ENCODE data around the gene NRGN.

DNA sequence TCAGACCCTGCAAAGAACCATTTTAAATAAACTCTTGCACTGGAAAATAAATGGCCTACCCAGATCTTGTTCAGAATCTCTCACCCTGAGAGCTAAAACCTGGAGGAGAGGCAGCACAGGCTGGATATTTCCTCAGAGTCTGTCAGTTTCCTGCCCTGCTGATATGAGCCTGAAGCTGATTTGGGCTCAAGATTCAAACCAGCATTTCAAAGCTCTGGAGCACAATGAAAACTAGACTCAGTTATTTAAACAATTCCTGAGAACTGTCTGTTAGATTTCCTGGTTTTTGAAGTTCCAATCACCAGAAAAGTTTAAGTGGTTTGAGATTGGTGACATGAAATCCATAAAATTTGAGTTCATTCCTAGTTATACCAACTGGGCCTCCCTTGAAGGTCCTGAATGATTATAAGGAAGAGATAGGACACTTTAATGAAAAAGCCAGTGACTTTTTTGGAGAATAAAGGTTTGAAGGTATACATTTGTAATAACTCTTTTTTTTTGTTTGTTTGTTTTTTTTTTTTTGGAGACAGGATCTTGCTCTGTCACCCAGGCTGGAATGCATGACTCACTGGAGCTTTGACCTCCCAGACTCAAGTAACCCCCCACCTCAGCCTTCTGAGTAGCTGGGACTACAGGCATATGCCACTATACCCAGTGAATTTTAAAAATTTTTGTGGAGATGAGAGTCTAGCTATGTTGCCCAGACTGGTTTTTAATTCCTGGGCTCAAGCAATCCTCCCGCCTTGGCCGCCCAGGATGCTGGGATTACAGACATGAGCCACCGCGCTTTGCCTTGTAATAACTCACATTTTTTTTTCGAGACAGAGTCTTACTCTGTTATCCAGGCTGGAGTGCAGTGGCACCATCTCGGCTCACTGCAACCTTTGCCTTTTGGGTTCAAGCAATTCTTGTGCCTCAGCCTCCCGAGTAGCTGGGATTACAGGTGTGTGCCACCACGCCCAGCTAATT, 30.3 kb downstream of the NRGN start:
- no peak for TF ChIP-seq SP1 (IDR thresholded peaks at IDR 0.05)
- TF ChIP-seq HDGF (IDR thresholded peaks at IDR 0.05; ENCODE audit: borderline replicate concordance): no peak
- no peak for TF ChIP-seq NFRKB (IDR thresholded peaks at IDR 0.05)

Data from HEK293T (cell line).